Testis (tissue), 2 donors: ENCODE data around the gene FAM216B.

ENCODE experiments used
- CTCF ChIP-seq, 3 experiments: fragments of 450-650 bp in 2 of 3; fragments of 200-600 bp in 1 of 3; sonication (generic) in 1 of 3; IDR thresholded peaks; one replicate each; pipeline ENCODE4 v1.5.1; 2016 to 2019; ENCODE audit warnings: antibody characterized with exemption in 3 of 3, mild to moderate bottlenecking in 2 of 3, moderate library complexity in 1 of 3
- POLR2A ChIP-seq: fragments of 450-650 bp; IDR thresholded peaks from one replicate; pipeline ENCODE4 v1.6.1; 2017; ENCODE audit warnings: antibody characterized with exemption, mild to moderate bottlenecking, moderate library complexity

GRCh38 chr13:42733046-42733445 is 48.3 kb upstream of the FAM216B start:
- TF ChIP-seq CTCF (IDR thresholded peaks at IDR 0.05) (no peak), POLR2A (no peak)
